Endothelial cell of hepatic sinusoid (primary cell): Measurements from ENCODE around the gene IRAK4.

ENCODE experiments used
- in situ Hi-C: cut with HindIII; loops from 2 replicates; pipeline ENCODE4 v1.10.0; 2017; ENCODE audit warnings: low sequenced_read_pairs

The IRAK4 gene

GRCh38 chr12:43835264-43835655 lies 76.5 kb downstream of the IRAK4 start:
- in situ Hi-C loops, result no loop called here

- in situ Hi-C loops, result no loop called here
Observed at GRCh38 chr12:43835656-43836474, 77.1 kb downstream of the IRAK4 start, which contains the start of gene TMEM117. Gene TMEM117 (plus strand): TSS chr12:43836081.

- in situ Hi-C loops, result no loop called here
Observed at GRCh38 chr12:43836475-43836989, 77.8 kb downstream of the IRAK4 start.
